Endodermal cell (in vitro differentiated cells): ENCODE data around the gene PRR35. TPM values are rescaled to one million over a fixed set of nuclear protein-coding genes. Genes with fewer than 3 reads are reported as not detected.
A peak's percentile ranks its signal among the peaks of the same experiment; 100 is the strongest.

Source experiments
- DNase-seq: peaks from one replicate; pipeline ENCODE4 v3.0.0-alpha.2; 2017
- H3K27ac ChIP-seq: 2 replicates; pipeline ENCODE4 v1.5.1; 2013; ENCODE audit warnings: mild to moderate bottlenecking, low read depth, low read length, moderate library complexity
- H3K27me3 ChIP-seq: 2 replicates; pipeline ENCODE4 v1.6.1; 2013; ENCODE audit warnings: mild to moderate bottlenecking, low read length, moderate library complexity; ENCODE audit not compliant: insufficient read depth, control insufficient read depth, poor library complexity, severe bottlenecking
- H3K36me3 ChIP-seq: 2 replicates; pipeline ENCODE4 v1.7.0; 2013; ENCODE audit warnings: mild to moderate bottlenecking, low read length, moderate library complexity; ENCODE audit not compliant: control insufficient read depth, insufficient read depth
- H3K4me1 ChIP-seq: one replicate; pipeline ENCODE4 v1.7.0; 2013; ENCODE audit warnings: low read length; ENCODE audit not compliant: control insufficient read depth, insufficient read depth
- H3K4me3 ChIP-seq: 2 replicates; pipeline ENCODE4 v1.5.1; 2013; ENCODE audit warnings: mild to moderate bottlenecking, low read length, moderate library complexity
- H3K9ac ChIP-seq: 2 replicates; pipeline ENCODE4 v1.6.1; 2013; ENCODE audit warnings: mild to moderate bottlenecking, low read length, moderate library complexity; ENCODE audit not compliant: poor library complexity, severe bottlenecking; ENCODE audit errors: extremely low read depth
- H3K9me3 ChIP-seq: 2 replicates; pipeline ENCODE4 v1.6.1; 2013; ENCODE audit warnings: mild to moderate bottlenecking, low read length, moderate library complexity; ENCODE audit not compliant: control insufficient read depth
- H3K27ac Mint-ChIP-seq: 2 replicates; pipeline ENCODE4 v1.8.0; 2020; ENCODE audit warnings: mixed read lengths
- H3K27me3 Mint-ChIP-seq: 2 replicates; pipeline ENCODE4 v1.8.0; 2021; ENCODE audit warnings: mild to moderate bottlenecking, mixed read lengths; ENCODE audit not compliant: insufficient read depth
- H3K36me3 Mint-ChIP-seq: 2 replicates; pipeline ENCODE4 v1.8.0; 2020; ENCODE audit warnings: low read depth, mixed read lengths
- H3K4me1 Mint-ChIP-seq: 2 replicates; pipeline ENCODE4 v1.8.0; 2020; ENCODE audit warnings: mixed read lengths
- H3K4me3 Mint-ChIP-seq: 2 replicates; pipeline ENCODE4 v1.8.0; 2020; ENCODE audit warnings: mild to moderate bottlenecking, moderate library complexity, mixed read lengths
- H3K9me3 Mint-ChIP-seq: 2 replicates; pipeline ENCODE4 v1.8.0; 2020; ENCODE audit warnings: mild to moderate bottlenecking, mixed read lengths
- CTCF ChIP-seq: fragments of 200-600 bp; sonication (generic); conservative IDR thresholded peaks from 2 replicates; pipeline ENCODE4 v1.5.0; 2021; ENCODE audit warnings: antibody characterized with exemption, mild to moderate bottlenecking
- WGBS, 2 experiments: methylation state at CpG; one replicate each; pipeline versions ENCODE4 v1.1.5 to v1.1.7; 2013; ENCODE audit warnings: missing lambda C conversion rate in 2 of 2, mixed read lengths in 1 of 2; ENCODE audit not compliant: insufficient coverage in 1 of 2, insufficient read length in 1 of 2; 5-methylcytosine and 5-hydroxymethylcytosine counted together
- total RNA-seq, 2 donors: library from RNA; stranded (reverse); fragmentation: NEBNext Ultra II Directional in 1 of 2; extraction: Animal tissue kit (Norgen Biotek cat#: 25700) in 1 of 2; gene quantifications; 2 replicates in 1 of 2; 3 replicates in 1 of 2; pipeline ENCODE4 v1.2.1, GENCODE V29; 2021

The PRR35 gene
- total RNA-seq, 2 donors from 2014 or later, result 0.29 to 0.62 TPM

GRCh38 chr16:528111-529011 lies 31.8 kb upstream of the PRR35 start:
- H3K4me3 Mint-ChIP-seq, result peak overlapping the region; percentile 73
- no peak overlapping the region for H3K27ac ChIP-seq
- H3K4me1 Mint-ChIP-seq, result peaks cover 16% of the 10 kb centered on the region
- H3K9ac ChIP-seq, result peak overlapping the region; percentile 63
- WGBS, 2 experiments, result 6 to 10% methylated on average over 23 to 55 of the region's 55 CpGs
- no peaks in the 10 kb centered on the region for H3K27me3 Mint-ChIP-seq
- H3K4me1 ChIP-seq, result peaks cover 12% of the 10 kb centered on the region
- no peaks in the 10 kb centered on the region for H3K27me3 ChIP-seq
- peak overlapping the region; percentile 17 for H3K27ac Mint-ChIP-seq
- H3K9me3 Mint-ChIP-seq, result no peaks in the 10 kb centered on the region
- DNase-seq, result peak; percentile 68
- peak overlapping the region; percentile 89 for H3K4me3 ChIP-seq
- TF ChIP-seq CTCF, result no peak
- peaks cover 3% of the 10 kb centered on the region for H3K36me3 Mint-ChIP-seq
- no peaks in the 10 kb centered on the region for H3K9me3 ChIP-seq
- peaks cover 3% of the 10 kb centered on the region for H3K36me3 ChIP-seq

GRCh38 chr16:529012-529575 lies 31.1 kb upstream of the PRR35 start:
- Histone ChIP-seq H3K4me3 (peak overlapping the region; percentile 89), H3K27ac (no peak overlapping the region), H3K36me3 (peaks cover 3% of the 10 kb centered on the region), H3K9ac (peak overlapping the region; percentile 63), H3K27me3 (no peaks in the 10 kb centered on the region), H3K4me1 (peaks cover 19% of the 10 kb centered on the region), H3K9me3 (no peaks in the 10 kb centered on the region)
- no peaks in the 10 kb centered on the region for H3K27me3 Mint-ChIP-seq
- H3K4me1 Mint-ChIP-seq, result peaks cover 16% of the 10 kb centered on the region
- no peak for DNase-seq
- peaks cover 3% of the 10 kb centered on the region for H3K36me3 Mint-ChIP-seq
- peak overlapping the region; percentile 17 for H3K27ac Mint-ChIP-seq
- H3K4me3 Mint-ChIP-seq, result peak overlapping the region; percentile 73
- H3K9me3 Mint-ChIP-seq, result no peaks in the 10 kb centered on the region
- no peak for TF ChIP-seq CTCF
- 81 to 85% methylated on average over 7 to 12 of the region's 12 CpGs for WGBS, 2 experiments

- no peaks in the 10 kb centered on the region for H3K27me3 Mint-ChIP-seq
- no peak for DNase-seq
- H3K27ac ChIP-seq, result no peak overlapping the region
- no peak overlapping the region for H3K9ac ChIP-seq
- H3K36me3 Mint-ChIP-seq, result peaks cover 3% of the 10 kb centered on the region
- TF ChIP-seq CTCF, result no peak
- no peaks in the 10 kb centered on the region for H3K9me3 ChIP-seq
- H3K27me3 ChIP-seq, result no peaks in the 10 kb centered on the region
- H3K36me3 ChIP-seq, result peaks cover 3% of the 10 kb centered on the region
- peaks cover 19% of the 10 kb centered on the region for H3K4me1 ChIP-seq
- H3K4me3 ChIP-seq, result no peak overlapping the region
- no peak overlapping the region for H3K27ac Mint-ChIP-seq
- H3K4me1 Mint-ChIP-seq, result peaks cover 16% of the 10 kb centered on the region
- H3K4me3 Mint-ChIP-seq, result peak overlapping the region; percentile 73
- H3K9me3 Mint-ChIP-seq, result no peaks in the 10 kb centered on the region
- 94% methylated on average over 19 to 23 of the region's 23 CpGs for WGBS, 2 experiments
These were observed 29.9 kb upstream of the PRR35 start for GRCh38 chr16:530111-530817.
